Activated CD4-positive, alpha-beta T cell treated with anti-CD3 and anti-CD28 coated beads for 4 hours (primary cell): ENCODE data around the gene SLC39A11.
"Not testable (repeated sequence)": the region's sequence is repeated elsewhere in the genome, so short reads cannot be mapped to it uniquely, and the experiment has no call there.

Experiments
- DNase-seq, 2 donors: peaks; one replicate each; pipeline ENCODE4 v3.0.0-alpha.2; 2020

SLC39A11 gene

GRCh38 chr17:72862276-72862999 lies 230.1 kb downstream of the SLC39A11 start:
- no peak for DNase-seq

GRCh38 chr17:72861811-72862210 lies 230.7 kb downstream of the SLC39A11 start:
- no peak for DNase-seq

GRCh38 chr17:72860778-72861177 lies 231.7 kb downstream of the SLC39A11 start:
- no peak for DNase-seq

DNA sequence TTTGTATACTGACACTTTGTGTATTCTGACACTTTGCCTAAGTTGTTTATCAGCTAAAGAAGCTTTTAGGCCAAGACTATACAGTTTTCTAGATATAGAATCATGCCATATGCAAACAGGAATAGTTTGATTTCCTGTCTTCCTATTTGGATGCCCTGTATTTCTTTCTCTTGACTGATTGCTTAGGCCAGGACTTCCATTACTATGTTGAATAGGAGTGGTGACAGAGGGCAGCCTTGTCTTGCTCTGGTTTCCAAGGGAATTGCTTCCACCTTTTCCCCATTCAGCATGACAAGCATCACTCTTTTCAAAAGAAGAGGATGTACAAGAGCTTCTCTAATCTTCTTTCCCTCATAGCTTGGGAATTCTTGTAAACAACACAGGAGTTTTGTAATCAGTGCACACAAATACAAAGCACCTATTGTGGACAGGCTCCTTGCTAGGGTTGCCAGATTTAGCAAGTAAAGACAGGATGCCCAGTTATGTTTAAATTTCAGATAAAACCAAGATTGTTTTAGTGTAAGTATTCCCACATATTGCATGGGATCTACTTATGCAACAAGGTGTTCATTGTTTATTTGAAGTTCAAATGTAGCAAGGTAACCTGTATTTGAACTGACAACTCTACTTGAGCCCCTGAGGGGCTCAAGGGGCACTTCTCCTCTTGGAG lies 233.5 kb downstream of the SLC39A11 start:
- DNase-seq, result no peak

GRCh38 chr17:72853440-72854415 lies 238.8 kb downstream of the SLC39A11 start:
- no peak for DNase-seq

- DNase-seq, result no peak
Measured at GRCh38 chr17:72852277-72852938, 240.1 kb downstream of the SLC39A11 start.

- DNase-seq, result no peak
Measured at GRCh38 chr17:72850410-72851118, 241.9 kb downstream of the SLC39A11 start.

DNA sequence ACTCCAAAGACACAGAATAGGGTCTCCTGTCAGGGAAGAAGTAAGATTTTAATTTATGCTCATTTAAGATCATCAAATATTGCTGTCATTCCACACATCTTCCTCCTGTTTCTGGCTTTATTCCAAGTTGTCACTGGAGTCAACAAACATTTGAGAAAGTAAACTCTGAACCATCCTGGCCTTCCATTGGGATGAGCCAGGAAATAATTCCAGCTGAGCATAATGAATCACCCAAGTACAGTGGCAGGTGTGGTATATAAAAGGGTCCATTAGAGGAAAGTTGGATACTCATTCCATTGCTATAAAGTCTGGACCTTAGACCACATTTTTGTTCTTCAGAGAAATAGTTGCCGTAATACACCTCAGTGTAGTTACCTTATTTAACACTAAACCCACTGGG lies 246.1 kb downstream of the SLC39A11 start:
- DNase-seq, result no peak

- DNase-seq, result no peak
Measured at GRCh38 chr17:72843591-72843990, 248.9 kb downstream of the SLC39A11 start.

- DNase-seq, result no peak
Measured at GRCh38 chr17:72840019-72840418, 252.5 kb downstream of the SLC39A11 start.

DNA sequence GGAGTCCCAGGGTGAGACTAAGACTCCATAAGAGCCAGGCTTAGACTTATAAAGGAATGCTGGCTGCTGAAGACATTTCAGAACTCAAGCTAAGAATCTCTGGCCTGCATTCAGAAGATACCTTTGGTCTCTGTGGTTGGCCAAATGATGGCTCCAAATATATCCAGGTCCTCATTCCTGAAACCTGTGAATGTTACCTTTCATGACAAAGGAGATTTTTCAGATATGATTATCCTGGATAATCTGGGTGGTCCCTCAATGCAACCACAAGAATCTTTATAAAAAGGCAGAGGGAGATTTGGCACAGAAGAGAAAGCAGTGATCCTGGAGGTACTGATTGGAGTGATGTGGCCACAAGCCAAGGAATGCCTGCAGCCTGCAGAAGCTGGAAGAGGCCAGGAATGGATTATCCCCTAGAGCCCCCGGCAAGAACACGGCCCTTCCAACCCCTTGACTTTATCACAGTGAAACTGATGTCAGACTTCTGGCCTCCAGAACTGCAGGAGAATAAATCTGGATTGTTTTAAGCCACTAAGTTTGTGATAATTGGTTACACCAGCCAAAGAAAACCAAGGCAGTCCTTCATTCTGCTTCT lies 253.3 kb downstream of the SLC39A11 start:
- no peak for DNase-seq

DNA sequence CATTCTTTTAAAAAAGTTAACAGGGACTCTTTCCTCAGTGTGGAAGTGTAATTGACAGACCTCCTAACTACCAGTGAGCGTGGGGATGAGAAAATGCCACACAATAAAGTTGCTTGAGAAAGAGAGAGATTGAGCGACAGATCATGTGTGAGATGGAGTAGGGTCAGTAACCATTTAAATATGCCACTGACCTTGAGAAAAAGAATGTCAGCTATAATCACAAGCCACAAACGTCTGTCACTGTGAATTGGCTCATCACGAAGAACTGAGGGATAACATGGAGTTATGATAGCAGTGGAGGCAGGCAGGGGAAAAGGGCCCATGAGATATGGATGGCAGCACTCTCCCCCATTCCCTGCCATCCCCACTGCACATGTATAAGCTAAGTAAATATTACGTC lies 253.9 kb downstream of the SLC39A11 start:
- no peak for DNase-seq

DNA sequence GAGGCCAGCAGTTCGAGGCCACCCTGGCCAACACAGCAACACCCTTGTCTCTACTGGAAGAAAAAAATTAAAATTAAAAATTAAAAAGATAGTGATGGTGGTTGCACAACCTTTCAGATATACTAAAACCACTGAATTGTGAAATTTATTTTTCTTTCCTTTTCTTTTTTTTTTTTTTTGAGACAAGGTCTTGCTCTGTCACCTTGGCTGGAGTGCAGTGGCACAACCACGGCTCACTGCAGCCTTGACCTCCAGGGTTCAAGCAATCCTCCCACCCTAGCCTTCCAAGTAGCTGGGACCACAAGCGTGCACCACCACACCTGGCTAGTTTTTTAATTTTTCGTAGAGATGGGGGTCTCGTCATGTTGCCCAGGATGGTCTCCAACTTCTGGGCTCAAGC lies 254.4 kb downstream of the SLC39A11 start:
- DNase-seq, result no peak

- DNase-seq, result no peak
Measured at GRCh38 chr17:72837335-72837734, 255.2 kb downstream of the SLC39A11 start.

GRCh38 chr17:72833128-72833765 lies 259.2 kb downstream of the SLC39A11 start:
- no peak for DNase-seq

DNA sequence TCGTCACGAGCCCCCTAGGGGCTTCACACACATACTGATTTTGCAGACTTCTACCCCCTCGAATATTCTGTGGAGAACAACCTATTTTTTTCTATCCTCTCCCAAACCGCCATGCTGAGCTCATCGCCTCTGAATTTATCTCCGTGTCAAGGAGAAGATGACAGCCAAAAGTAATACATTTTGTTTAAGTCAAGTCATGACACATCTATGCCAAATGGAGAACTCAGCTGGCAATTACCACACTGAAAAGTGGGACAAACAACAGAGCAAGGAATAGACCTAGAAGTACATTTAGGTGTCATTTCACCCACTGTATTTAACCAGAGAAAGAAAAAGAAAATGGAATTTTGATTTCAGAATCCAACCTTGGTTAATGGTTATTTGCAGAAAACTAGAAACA lies 260.2 kb downstream of the SLC39A11 start:
- no peak for DNase-seq

DNA sequence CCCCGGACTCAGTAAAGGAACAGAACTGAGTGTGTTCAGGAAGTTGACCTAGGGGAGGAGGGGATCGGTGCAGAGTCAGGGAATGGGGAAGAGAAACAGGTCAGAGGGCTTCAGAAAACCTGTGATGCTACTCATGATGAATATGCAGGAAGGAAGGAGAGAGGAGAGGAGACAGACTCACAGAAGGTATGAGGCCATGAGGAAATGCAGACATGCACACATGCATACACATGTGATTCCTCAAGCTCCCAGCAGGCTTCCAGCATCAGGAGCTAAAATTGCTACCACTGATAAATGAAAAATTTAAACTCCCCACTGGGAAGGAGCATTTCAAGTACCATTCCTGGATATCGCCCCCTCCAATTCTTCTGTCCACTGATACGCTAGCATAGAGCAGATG lies 262.6 kb downstream of the SLC39A11 start:
- no peak for DNase-seq

- DNase-seq, result no peak
Measured at GRCh38 chr17:72826602-72827001, 265.9 kb downstream of the SLC39A11 start.

GRCh38 chr17:72826059-72826458 lies 266.4 kb downstream of the SLC39A11 start:
- DNase-seq, result not testable (repeated sequence)

- DNase-seq, result no peak
Measured at GRCh38 chr17:72825218-72825617, 267.3 kb downstream of the SLC39A11 start.

DNA sequence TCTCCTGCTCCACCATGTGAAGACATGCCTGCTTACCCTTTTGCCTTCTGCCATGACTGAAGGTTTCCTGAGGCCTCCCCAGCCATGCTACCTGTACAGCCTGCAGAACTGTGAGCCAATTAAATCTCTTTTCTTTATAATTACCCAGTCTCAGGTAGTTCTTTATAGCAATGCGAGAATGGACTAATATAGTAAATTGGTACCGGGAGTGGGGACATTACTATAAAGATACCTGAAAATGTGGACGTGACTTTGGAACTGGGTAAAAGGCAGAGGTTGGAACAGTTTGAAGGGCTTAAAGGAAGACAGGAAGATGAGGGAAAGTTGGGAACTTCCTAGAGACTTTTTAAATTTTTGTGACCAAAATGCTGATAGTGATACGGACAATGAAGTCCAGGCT lies 268.2 kb downstream of the SLC39A11 start:
- DNase-seq, result not testable (repeated sequence)
